SK-N-SH (cell line): Measurements from ENCODE around the gene CUX1. TPM values are rescaled to one million over a fixed set of nuclear protein-coding genes. Genes with fewer than 3 reads are reported as not detected.
A peak's percentile ranks its signal among the peaks of the same experiment; 100 is the strongest.

ENCODE experiments used
- CTCF ChIA-PET: fragments of 300-600, 350-600 bp; formaldehyde crosslinking; extraction: SDS; loops from one replicate; lab custom pipeline; 2021; lab: Yijun Ruan, JAX
- POLR2A ChIA-PET: fragments of 350-600 bp; sonication (Branson Sonifier 250); formaldehyde crosslinking; extraction: SDS; loops from one replicate; lab custom pipeline; 2020; ENCODE audit warnings: antibody characterized with exemption, inconsistent platforms; lab: Yijun Ruan, JAX
- DNase-seq: peaks from one replicate; pipeline ENCODE4 v3.0.0; 2012
- H2AFZ ChIP-seq: fragments of 200-600 bp; sonication (generic); 2 replicates; pipeline ENCODE4 v1.8.1; 2016; ENCODE audit warnings: antibody characterized with exemption, mild to moderate bottlenecking, low read depth
- H3F3A ChIP-seq: fragments of 200-600 bp; sonication (generic); replicated peaks from 2 replicates; pipeline ENCODE3; 2016; ENCODE audit warnings: antibody characterized with exemption, mild to moderate bottlenecking; ENCODE audit not compliant: insufficient read depth
- H3K27ac ChIP-seq, 2 experiments: fragments of 200-500 bp in 1 of 2; fragments of 200-600 bp in 1 of 2; sonication (Bioruptor generic) in 1 of 2; sonication (generic), shearing (Covaris generic) in 1 of 2; 2 replicates each; pipeline versions ENCODE4 v1.5.1 to v1.6.1; 2014 to 2016; ENCODE audit warnings: low read depth in 2 of 2, inconsistent platforms in 1 of 2, low read length in 1 of 2, mild to moderate bottlenecking in 1 of 2, mixed read lengths in 1 of 2
- H3K27me3 ChIP-seq: fragments of 200-600 bp; sonication (generic), shearing (Covaris generic); 2 replicates; pipeline ENCODE4 v1.6.1; 2016; ENCODE audit warnings: mixed run types; ENCODE audit not compliant: insufficient read depth
- H3K36me3 ChIP-seq, 2 experiments: fragments of 200-500 bp in 1 of 2; fragments of 200-600 bp in 1 of 2; sonication (Bioruptor generic) in 1 of 2; sonication (generic) in 1 of 2; replicated peaks in 1 of 2; 2 replicates each; pipeline versions ENCODE3 to v1.5.1; 2014 to 2016; ENCODE audit warnings: low read length in 1 of 2, mild to moderate bottlenecking in 1 of 2; ENCODE audit not compliant: insufficient read depth in 2 of 2, control insufficient read depth in 1 of 2
- H3K4me1 ChIP-seq, 2 experiments: fragments of 200-500 bp in 1 of 2; fragments of 200-600 bp in 1 of 2; sonication (Bioruptor generic) in 1 of 2; sonication (generic), shearing (Covaris generic) in 1 of 2; 2 replicates each; pipeline versions ENCODE4 v1.5.1 to v1.6.1; 2014 to 2016; ENCODE audit warnings: low read depth in 1 of 2, low read length in 1 of 2, mixed run types in 1 of 2; ENCODE audit not compliant: insufficient read depth in 2 of 2, control insufficient read depth in 1 of 2
- H3K4me2 ChIP-seq: fragments of 200-600 bp; sonication (generic), shearing (Covaris generic); 2 replicates; pipeline ENCODE4 v1.6.1; 2017; ENCODE audit warnings: mixed run types
- H3K4me3 ChIP-seq, 2 experiments: fragments of 200-500 bp in 1 of 2; fragments of 200-600 bp in 1 of 2; sonication (Bioruptor generic) in 1 of 2; sonication (generic), shearing (Covaris generic) in 1 of 2; 2 replicates each; pipeline versions ENCODE4 v1.5.1 to v1.8.1; 2014 to 2016; ENCODE audit warnings: low read depth in 2 of 2, inconsistent platforms in 1 of 2, low read length in 1 of 2, mild to moderate bottlenecking in 1 of 2, mixed read lengths in 1 of 2, moderate library complexity in 1 of 2
- H3K79me2 ChIP-seq: fragments of 200-600 bp; sonication (generic); 2 replicates; pipeline ENCODE4 v1.8.1; 2017; ENCODE audit warnings: mild to moderate bottlenecking; ENCODE audit not compliant: insufficient read depth
- H3K9ac ChIP-seq: fragments of 200-600 bp; sonication (generic); 2 replicates; pipeline ENCODE4 v1.6.1; 2017; ENCODE audit warnings: mixed run types
- H3K9me2 ChIP-seq: fragments of 200-600 bp; sonication (generic); 2 replicates; pipeline ENCODE4 v1.6.1; 2017; ENCODE audit warnings: mixed run types
- H3K9me3 ChIP-seq: fragments of 200-600 bp; sonication (generic); 2 replicates; pipeline ENCODE4 v1.6.1; 2017; ENCODE audit warnings: mixed run types, mild to moderate bottlenecking, moderate library complexity
- H4K20me1 ChIP-seq: fragments of 200-600 bp; sonication (generic); 2 replicates; pipeline ENCODE4 v1.6.1; 2017; ENCODE audit warnings: mild to moderate bottlenecking, mixed run types; ENCODE audit not compliant: insufficient read depth
- CTCF ChIP-seq: fragments of 200-600 bp; sonication (generic); IDR thresholded peaks from 2 replicates; pipeline ENCODE4 v1.6.1; 2017; ENCODE audit warnings: antibody characterized with exemption, mild to moderate bottlenecking, moderate library complexity
- FOSL2 ChIP-seq: IDR thresholded peaks from 2 replicates; pipeline ENCODE4 v1.4.0; 2012; ENCODE audit warnings: low read depth, mild to moderate bottlenecking, moderate library complexity, borderline replicate concordance
- FOXJ3 ChIP-seq: sonication (generic); formaldehyde crosslinking; IDR thresholded peaks from 2 replicates; pipeline ENCODE4 v1.5.1; 2020; ENCODE audit warnings: mild to moderate bottlenecking, missing genetic modification reagents
- JUND ChIP-seq: IDR thresholded peaks from 2 replicates; pipeline ENCODE4 v1.4.0; 2012
- POLR2AphosphoS5 ChIP-seq: IDR thresholded peaks from 2 replicates; pipeline ENCODE4 v1.6.1; 2012; ENCODE audit warnings: low read depth, low read length
- RAD21 ChIP-seq: IDR thresholded peaks from 2 replicates; pipeline ENCODE4 v1.6.1; 2012; ENCODE audit warnings: mild to moderate bottlenecking, low read length
- RCOR1 ChIP-seq: fragments of 150-350 bp; IDR thresholded peaks from 2 replicates; pipeline ENCODE4 v1.6.1; 2017; ENCODE audit warnings: antibody characterized with exemption, low read length
- REST ChIP-seq: IDR thresholded peaks from 2 replicates; pipeline ENCODE4 v1.6.1; 2012; ENCODE audit warnings: mild to moderate bottlenecking, low read depth, low read length, moderate library complexity
- RFX5 ChIP-seq: IDR thresholded peaks from 2 replicates; pipeline ENCODE4 v1.6.1; 2012; ENCODE audit warnings: mild to moderate bottlenecking, improper control_type of control experiment, low read length
- RXRA ChIP-seq: IDR thresholded peaks from 2 replicates; pipeline ENCODE4 v1.4.0; 2012; ENCODE audit warnings: low read depth, mild to moderate bottlenecking, borderline replicate concordance
- SIN3A ChIP-seq: IDR thresholded peaks from 2 replicates; pipeline ENCODE4 v1.6.1; 2012; ENCODE audit warnings: low read depth, mild to moderate bottlenecking, low read length, moderate library complexity, borderline replicate concordance
- SMC3 ChIP-seq: IDR thresholded peaks from 2 replicates; pipeline ENCODE4 v1.6.1; 2012; ENCODE audit warnings: low read depth, low read length, improper control_type of control experiment
- WGBS: methylation state at CpG from one replicate; pipeline ENCODE4 v1.1.6; 2017; ENCODE audit warnings: low lambda C conversion rate; 5-methylcytosine and 5-hydroxymethylcytosine counted together
- polyA plus RNA-seq, 3 experiments: library from polyadenylated mRNA; depleted of rRNA; stranded (reverse); fragments of >200 nt; gene quantifications; 2 replicates each; pipeline ENCODE4 v1.2.3, GENCODE V29; 2012
- TF ChIP-seq, protein P1 (sequence below): IDR thresholded peaks from 2 replicates; pipeline ENCODE4 v1.4.0; 2012; ENCODE audit warnings: low read depth, borderline replicate concordance
- TF ChIP-seq, protein P2 (sequence below): IDR thresholded peaks from 2 replicates; pipeline ENCODE4 v1.4.0; 2012; ENCODE audit warnings: low read depth

Gene CUX1
- polyA plus RNA-seq, 1 of the 3 experiments (the other 2 are of a cell fraction) = 68.6 TPM

DNA sequence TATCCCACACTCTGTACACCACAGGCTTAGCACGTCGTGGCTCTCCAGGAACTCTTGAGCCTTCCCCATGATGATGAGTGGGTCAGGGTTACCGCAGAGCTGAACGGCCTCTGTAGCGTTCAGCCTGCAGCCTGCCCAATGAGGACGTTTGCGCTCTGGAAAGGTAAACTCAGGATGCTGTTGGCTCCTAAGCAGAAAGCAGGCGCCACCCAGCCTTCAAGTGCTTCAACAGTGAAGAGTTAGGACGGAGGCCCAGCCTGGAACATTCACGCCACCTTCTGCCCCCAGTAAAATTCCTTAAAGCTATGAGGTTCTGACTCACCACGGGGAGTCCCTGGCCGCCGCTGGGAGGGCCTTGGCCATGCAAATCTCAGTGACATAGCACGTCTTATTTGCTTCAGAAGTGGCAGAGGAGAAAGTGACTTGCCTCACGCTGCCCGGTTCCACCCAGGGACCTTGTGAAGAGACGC, 307.7 kb downstream of the CUX1 start:
- WGBS = 59% methylated on average over 15 of the region's 17 CpGs
- H3K9ac ChIP-seq = no peak overlapping the region
- H3K79me2 ChIP-seq = peaks cover 7% of the 10 kb centered on the region; the same call in 1 of the 2 replicates
- no peaks in the 10 kb centered on the region for H3K9me3 ChIP-seq
- ChIA-PET POLR2A (no interaction called here), CTCF (no interaction called here)
- TF ChIP-seq SMC3 (0 out of 2 replicates have a peak, but pooled peaks have one; percentile 26), RAD21 (peak; percentile 39), REST (no peak), RCOR1 (no peak), RFX5 (no peak), CTCF (peak; percentile 43), FOXJ3 (no peak), JUND (peak; percentile 50; the same call in 1 of the 2 replicates), RXRA (no peak), SIN3A (no peak), FOSL2 (peak; percentile 72), POLR2AphosphoS5 (no peak)
- TF ChIP-seq, protein P1, sequence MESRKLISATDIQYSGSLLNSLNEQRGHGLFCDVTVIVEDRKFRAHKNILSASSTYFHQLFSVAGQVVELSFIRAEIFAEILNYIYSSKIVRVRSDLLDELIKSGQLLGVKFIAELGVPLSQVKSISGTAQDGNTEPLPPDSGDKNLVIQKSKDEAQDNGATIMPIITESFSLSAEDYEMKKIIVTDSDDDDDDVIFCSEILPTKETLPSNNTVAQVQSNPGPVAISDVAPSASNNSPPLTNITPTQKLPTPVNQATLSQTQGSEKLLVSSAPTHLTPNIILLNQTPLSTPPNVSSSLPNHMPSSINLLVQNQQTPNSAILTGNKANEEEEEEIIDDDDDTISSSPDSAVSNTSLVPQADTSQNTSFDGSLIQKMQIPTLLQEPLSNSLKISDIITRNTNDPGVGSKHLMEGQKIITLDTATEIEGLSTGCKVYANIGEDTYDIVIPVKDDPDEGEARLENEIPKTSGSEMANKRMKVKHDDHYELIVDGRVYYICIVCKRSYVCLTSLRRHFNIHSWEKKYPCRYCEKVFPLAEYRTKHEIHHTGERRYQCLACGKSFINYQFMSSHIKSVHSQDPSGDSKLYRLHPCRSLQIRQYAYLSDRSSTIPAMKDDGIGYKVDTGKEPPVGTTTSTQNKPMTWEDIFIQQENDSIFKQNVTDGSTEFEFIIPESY = no peak
- TF ChIP-seq, protein P2, sequence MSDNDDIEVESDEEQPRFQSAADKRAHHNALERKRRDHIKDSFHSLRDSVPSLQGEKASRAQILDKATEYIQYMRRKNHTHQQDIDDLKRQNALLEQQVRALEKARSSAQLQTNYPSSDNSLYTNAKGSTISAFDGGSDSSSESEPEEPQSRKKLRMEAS = peak; percentile 78; the same call in 1 of the 2 replicates
- peak overlapping the region; percentile 31; the same call in 1 of the 2 replicates for H2AFZ ChIP-seq
- H3K9me2 ChIP-seq = no peaks in the 10 kb centered on the region
- no peaks in the 10 kb centered on the region for H3K27me3 ChIP-seq
- H3K4me1 ChIP-seq = peaks cover 5 to 15% of the 10 kb centered on the region in 2 experiments; a peak in 3 of 4 replicates
- no peak overlapping the region for H3K4me3 ChIP-seq
- no peaks in the 10 kb centered on the region for H4K20me1 ChIP-seq
- H3K4me2 ChIP-seq = no peak overlapping the region; the same call in 1 of the 2 replicates
- H3K36me3 ChIP-seq = no peaks in the 10 kb centered on the region
- no peaks in the 10 kb centered on the region for H3F3A ChIP-seq
- DNase-seq = no peak
- peak overlapping the region in 1 of 2 experiments; percentile 70; a peak in 2 of 4 replicates for H3K27ac ChIP-seq
